Suprapubic skin (tissue), 4 donors: ENCODE measurements around the gene CYBA. TPM values are rescaled to one million over a fixed set of nuclear protein-coding genes. Genes with fewer than 3 reads are reported as not detected.

Experiments used
- DNase-seq, 2 donors: peaks; one replicate each; pipeline ENCODE4 v3.0.0-alpha.2; 2019; ENCODE audit warnings: low spot score in 2 of 2
- H3K27ac ChIP-seq: fragments of 200-600 bp; sonication (generic); one replicate; pipeline ENCODE4 v1.5.1; 2019
- H3K27me3 ChIP-seq: fragments of 200-600 bp; sonication (generic); one replicate; pipeline ENCODE4 v1.5.1; 2019
- H3K36me3 ChIP-seq: fragments of 200-600 bp; sonication (generic); one replicate; pipeline ENCODE4 v1.5.1; 2019
- H3K4me1 ChIP-seq: fragments of 200-600 bp; sonication (generic); one replicate; pipeline ENCODE4 v1.5.1; 2019
- H3K4me3 ChIP-seq: fragments of 200-600 bp; sonication (generic); one replicate; pipeline ENCODE4 v1.5.1; 2019; ENCODE audit warnings: mild to moderate bottlenecking
- H3K9me3 ChIP-seq: fragments of 200-600 bp; sonication (generic); one replicate; pipeline ENCODE4 v1.5.1; 2019
- EP300 ChIP-seq: sonication (generic); formaldehyde crosslinking; IDR thresholded peaks from one replicate; pipeline ENCODE4 v1.6.1; 2017; ENCODE audit warnings: antibody characterized with exemption
- POLR2A ChIP-seq, 2 donors: fragments of 450-650 bp; IDR thresholded peaks; one replicate each; pipeline ENCODE4 v1.6.1; 2017; ENCODE audit warnings: antibody characterized with exemption in 2 of 2, mild to moderate bottlenecking in 2 of 2, moderate library complexity in 2 of 2
- POLR2AphosphoS5 ChIP-seq, 3 donors: sonication (generic); formaldehyde crosslinking; IDR thresholded peaks; one replicate each; pipeline ENCODE4 v1.6.1; 2017; ENCODE audit warnings: antibody characterized with exemption in 3 of 3
- WGBS: methylation state at CpG from one replicate; pipeline ENCODE4 v1.1.5; 2018; 5-methylcytosine and 5-hydroxymethylcytosine counted together
- total RNA-seq, 4 donors: library from RNA; depleted of rRNA; stranded (reverse); fragments of >200 nt; gene quantifications; one replicate each; pipeline ENCODE4 v1.1.0, GENCODE V29; 2016

CYBA gene
- total RNA-seq, 4 donors from 2014 or later: 22.4 to 39.1 (median 29.7) TPM

DNA sequence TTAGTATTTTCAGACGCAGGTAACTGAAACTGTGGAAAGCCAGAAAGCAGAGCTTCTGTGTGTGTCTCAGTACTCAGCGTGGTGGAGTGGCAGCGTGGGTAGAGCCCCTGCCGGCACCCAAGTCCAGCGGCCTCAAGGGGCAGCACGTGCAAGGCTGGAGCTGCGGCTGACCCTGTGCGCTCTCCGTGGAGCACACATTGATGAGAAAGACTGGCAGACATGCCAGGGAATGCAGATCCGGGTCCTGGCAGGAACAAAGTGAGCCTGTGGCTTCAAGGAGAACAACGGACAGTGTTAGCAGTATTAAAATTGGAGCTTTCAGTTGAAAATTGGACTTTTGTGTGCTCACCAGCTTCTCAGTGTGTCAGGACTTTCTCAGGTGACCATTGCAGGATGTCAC lies 57.4 kb downstream of the CYBA start:
- Histone ChIP-seq H3K36me3 (peaks cover 30% of the 10 kb centered on the region), H3K4me1 (peaks cover 6% of the 10 kb centered on the region), H3K27me3 (no peaks in the 10 kb centered on the region), H3K9me3 (no peaks in the 10 kb centered on the region), H3K27ac (no peak overlapping the region), H3K4me3 (no peak overlapping the region)
- no peak for TF ChIP-seq POLR2A (IDR thresholded peaks at IDR 0.05)
- no peak for TF ChIP-seq POLR2AphosphoS5 (IDR thresholded peaks at IDR 0.05)
- no peak for TF ChIP-seq EP300
- 85% methylated on average over 11 of the region's 11 CpGs for WGBS
- DNase-seq: no peak

Other genes with a start within 250 kb of the CYBA start
- gene ZFPM1, start 197.8 kb downstream of the CYBA start, total RNA-seq: 1 to 10 TPM; 4.2 to 9.3 (median 5.1) TPM
- gene ZC3H18, start 80.7 kb downstream of the CYBA start, total RNA-seq: 10 to 100 TPM; 15.7 to 20.8 (median 20.3) TPM
- not detected for gene IL17C, start 12.5 kb downstream of the CYBA start, total RNA-seq
- gene MVD, start 12.0 kb upstream of the CYBA start, total RNA-seq: 10 to 100 TPM; 18.9 to 77.6 (median 44.7) TPM
- gene SNAI3, start 35.5 kb upstream of the CYBA start, total RNA-seq: under 1 TPM in 2 of 4 donors, not detected in 2; 0.40 to 0.44 TPM
- 10 to 100 TPM; 12.4 to 15.8 (median 14.6) TPM for gene RNF166, start 55.4 kb upstream of the CYBA start, total RNA-seq
- 10 to 100 TPM in 2 of 4 donors, 1 to 10 TPM in 2; 7.8 to 17.8 (median 10.9) TPM for gene CTU2, start 55.5 kb upstream of the CYBA start, total RNA-seq
- gene PIEZO1, start 134.2 kb upstream of the CYBA start, total RNA-seq: 100 to 1,000 TPM; 185 to 269 (median 224) TPM
- 10 to 100 TPM in 2 of 4 donors, 1 to 10 TPM in 2; 4.7 to 25.7 (median 10.7) TPM for gene CDT1, start 152.7 kb upstream of the CYBA start, total RNA-seq
- gene APRT, start 160.9 kb upstream of the CYBA start, total RNA-seq: 100 to 1,000 TPM; 122 to 382 (median 250) TPM
- gene GALNS, start 205.9 kb upstream of the CYBA start, total RNA-seq: 100 to 1,000 TPM in 1 of 4 donors, 10 to 100 TPM in 3; 31.1 to 134 (median 43.3) TPM
- 10 to 100 TPM; 31.9 to 49.2 (median 36.3) TPM for gene TRAPPC2L, start 206.1 kb upstream of the CYBA start, total RNA-seq
- gene PABPN1L, start 215.6 kb upstream of the CYBA start, total RNA-seq: not detected